Measurements from ENCODE around the gene PBOV1. TPM values are rescaled to one million over a fixed set of nuclear protein-coding genes. Genes with fewer than 3 reads are reported as not detected.

Gene PBOV1
- total RNA-seq = not detected

GRCh38 chr6:138218449-138218848 lies at the start of gene PBOV1:
PBOV1 (minus strand) TSS chr6:138218491; CDS start chr6:138218395, 96 bp downstream.
- no peak within 1 kb of the TSS for H3K9ac ChIP-seq (ENCODE audit: low read depth in 2 of 2, low read length in 2 of 2)
- peak within 1 kb of the TSS; percentile 24 for H3K27ac ChIP-seq
- no peak for DNase-seq
- H3K27me3 ChIP-seq = no peaks in the 10 kb centered on the region
- no peaks in the 10 kb centered on the region for H3K9me3 ChIP-seq
- intact Hi-C loops (cut with DNase I) = no loop called here
- H3K4me3 ChIP-seq = no peak within 1 kb of the TSS
- H3K36me3 ChIP-seq = no peaks in the 10 kb centered on the region
- no peaks in the 10 kb centered on the region for H3K4me1 ChIP-seq
- TF ChIP-seq CTCF (IDR thresholded peaks at IDR 0.05) = no peak

GRCh38 chr6:138266095-138266494 lies 47.8 kb upstream of the PBOV1 start:
- intact Hi-C loops (cut with DNase I) = no loop called here
- TF ChIP-seq CTCF (IDR thresholded peaks at IDR 0.05) = no peak
- Histone ChIP-seq H3K9ac (ENCODE audit: low read depth in 2 of 2, low read length in 2 of 2) (no peak overlapping the region), H3K4me3 (no peak overlapping the region), H3K4me1 (no peaks in the 10 kb centered on the region), H3K27me3 (no peaks in the 10 kb centered on the region), H3K27ac (no peak overlapping the region), H3K9me3 (no peaks in the 10 kb centered on the region), H3K36me3 (no peaks in the 10 kb centered on the region)
- no peak for DNase-seq

- no peak overlapping the region for H3K9ac ChIP-seq (ENCODE audit: low read depth in 2 of 2, low read length in 2 of 2)
- H3K9me3 ChIP-seq = no peaks in the 10 kb centered on the region
- no peaks in the 10 kb centered on the region for H3K27me3 ChIP-seq
- DNase-seq = no peak
- intact Hi-C loops (cut with DNase I) = no loop called here
- no peak overlapping the region for H3K27ac ChIP-seq
- no peaks in the 10 kb centered on the region for H3K4me1 ChIP-seq
- no peak overlapping the region for H3K4me3 ChIP-seq
- TF ChIP-seq CTCF (IDR thresholded peaks at IDR 0.05) = no peak
- no peaks in the 10 kb centered on the region for H3K36me3 ChIP-seq
These were observed 46.1 kb upstream of the PBOV1 start for GRCh38 chr6:138264372-138264880.

- no peaks in the 10 kb centered on the region for H3K36me3 ChIP-seq
- intact Hi-C loops (cut with DNase I) = no loop called here
These were observed 45.7 kb upstream of the PBOV1 start for GRCh38 chr6:138263963-138264362.

GRCh38 chr6:138261116-138261780 lies 43.0 kb upstream of the PBOV1 start:
- H3K27ac ChIP-seq = no peak overlapping the region
- H3K36me3 ChIP-seq = no peaks in the 10 kb centered on the region
- no peaks in the 10 kb centered on the region for H3K27me3 ChIP-seq
- no peak for DNase-seq
- H3K4me1 ChIP-seq = no peaks in the 10 kb centered on the region
- intact Hi-C loops (cut with DNase I) = no loop called here
- no peak overlapping the region for H3K4me3 ChIP-seq
- H3K9me3 ChIP-seq = no peaks in the 10 kb centered on the region
- no peak overlapping the region for H3K9ac ChIP-seq (ENCODE audit: low read depth in 2 of 2, low read length in 2 of 2)
- no peak for TF ChIP-seq CTCF (IDR thresholded peaks at IDR 0.05)

More at GRCh38 chr6:138263963-138264362, 45.7 kb upstream of the PBOV1 start:
- Histone ChIP-seq H3K4me1 (no peaks in the 10 kb centered on the region), H3K4me3 (no peak overlapping the region), H3K27ac (no peak overlapping the region), H3K27me3 (no peaks in the 10 kb centered on the region), H3K9me3 (no peaks in the 10 kb centered on the region), H3K9ac (ENCODE audit: low read depth in 2 of 2, low read length in 2 of 2) (no peak overlapping the region)
- no peak for TF ChIP-seq CTCF (IDR thresholded peaks at IDR 0.05)
- DNase-seq = no peak
